NK-92 (cell line): ENCODE data around the gene AFF3.
"Not testable (repeated sequence)": the region's sequence is repeated elsewhere in the genome, so short reads cannot be mapped to it uniquely, and the experiment has no call there.

Source experiments
- DNase-seq: peaks from one replicate; lab custom pipeline; 2025; ENCODE audit not compliant: unreplicated experiment; lab: John Stamatoyannopoulos, UW

AFF3 gene

GRCh38 chr2:100142393-100142792 is at the start of gene AFF3:
Gene AFF3, minus strand, starts transcription at chr2:100142590. Its CDS starts 38,136 bp downstream, at chr2:100104454.
- no peak for DNase-seq

GRCh38 chr2:100189387-100189786 is 47.0 kb upstream of the AFF3 start:
- no peak for DNase-seq

GRCh38 chr2:100188326-100188725 is 45.9 kb upstream of the AFF3 start:
- DNase-seq, result no peak

GRCh38 chr2:100186126-100186525 is 43.7 kb upstream of the AFF3 start:
- no peak for DNase-seq

GRCh38 chr2:100185516-100185915 is 43.1 kb upstream of the AFF3 start:
- no peak for DNase-seq

GRCh38 chr2:100185105-100185504 is 42.7 kb upstream of the AFF3 start:
- DNase-seq, result no peak

- DNase-seq, result no peak
These were observed 41.8 kb upstream of the AFF3 start for GRCh38 chr2:100184055-100184737.

GRCh38 chr2:100182494-100183361 is 40.3 kb upstream of the AFF3 start:
- no peak for DNase-seq

GRCh38 chr2:100180503-100180902 is 38.1 kb upstream of the AFF3 start:
- DNase-seq, result no peak

- DNase-seq, result no peak
These were observed 37.4 kb upstream of the AFF3 start for GRCh38 chr2:100179806-100180205.

- DNase-seq, result no peak
These were observed 36.5 kb upstream of the AFF3 start for GRCh38 chr2:100178864-100179263.

- DNase-seq, result no peak
These were observed 35.8 kb upstream of the AFF3 start for GRCh38 chr2:100178085-100178788.

- no peak for DNase-seq
These were observed 34.5 kb upstream of the AFF3 start for GRCh38 chr2:100176925-100177324.

GRCh38 chr2:100174026-100174431 is 31.6 kb upstream of the AFF3 start:
- no peak for DNase-seq

- DNase-seq, result no peak
These were observed 24.3 kb upstream of the AFF3 start for GRCh38 chr2:100166701-100167100.

- no peak for DNase-seq
These were observed 21.2 kb upstream of the AFF3 start for GRCh38 chr2:100163605-100164004.

- no peak for DNase-seq
These were observed 19.7 kb upstream of the AFF3 start for GRCh38 chr2:100161945-100162620.

- DNase-seq, result no peak
These were observed 18.0 kb upstream of the AFF3 start for GRCh38 chr2:100160396-100160795.

- DNase-seq, result not testable (repeated sequence)
These were observed 9.4 kb upstream of the AFF3 start for GRCh38 chr2:100151832-100152231.

- no peak for DNase-seq
These were observed 8.9 kb upstream of the AFF3 start for GRCh38 chr2:100151310-100151709.

GRCh38 chr2:100148883-100149282 is 6.5 kb upstream of the AFF3 start:
- no peak for DNase-seq
